Naive thymus-derived CD8-positive, alpha-beta T cell (primary cell): Measurements from ENCODE around the gene GPS2. TPM values are rescaled to one million over a fixed set of nuclear protein-coding genes. Genes with fewer than 3 reads are reported as not detected.
A peak's percentile ranks its signal among the peaks of the same experiment; 100 is the strongest.

Experiments used
- ATAC-seq, 2 donors: fragments of 150-1000 bp; cut with Tn5 transposase in 1 of 2; sonication (Bioruptor Pico), chemical (Tn5 transposase) in 1 of 2; 1 replicate in 1 of 2; 2 replicates in 1 of 2; pipeline ENCODE4 v1.10.0; 2021; ENCODE audit warnings: mild to moderate bottlenecking in 2 of 2, moderate library complexity in 2 of 2
- POLR2A ChIA-PET: fragments of 350-600 bp; sonication (Branson Sonifier 250); formaldehyde crosslinking; loops from one replicate; lab custom pipeline; 2021; ENCODE audit warnings: antibody characterized with exemption; lab: Charles Lee
- DNase-seq, 10 donors: peaks; one replicate each; pipeline versions ENCODE4 v3.0.0 to v3.0.0-alpha.2; 2020 to 2022
- H3K27ac Mint-ChIP-seq, 10 donors: one replicate each; pipeline ENCODE4 v1.8.0; 2020 to 2022; ENCODE audit warnings: mild to moderate bottlenecking in 10 of 10, mixed read lengths in 10 of 10, moderate library complexity in 4 of 10, inconsistent platforms in 1 of 10
- H3K27me3 Mint-ChIP-seq, 5 donors: one replicate each; pipeline ENCODE4 v1.8.0; 2021 to 2022; ENCODE audit warnings: mixed read lengths in 5 of 5
- H3K36me3 Mint-ChIP-seq, 3 donors: one replicate each; pipeline ENCODE4 v1.8.0; 2020 to 2022; ENCODE audit warnings: mixed read lengths in 3 of 3, mild to moderate bottlenecking in 2 of 3, inconsistent platforms in 1 of 3
- H3K4me1 Mint-ChIP-seq, 4 donors: one replicate each; pipeline ENCODE4 v1.8.0; 2021 to 2022; ENCODE audit warnings: mixed read lengths in 4 of 4
- H3K4me3 Mint-ChIP-seq, 10 donors: one replicate each; pipeline ENCODE4 v1.8.0; 2020 to 2022; ENCODE audit warnings: mild to moderate bottlenecking in 10 of 10, mixed read lengths in 10 of 10, moderate library complexity in 6 of 10, inconsistent platforms in 1 of 10
- H3K9me3 Mint-ChIP-seq, 9 donors: one replicate each; pipeline ENCODE4 v1.8.0; 2020 to 2022; ENCODE audit warnings: mixed read lengths in 9 of 9, mild to moderate bottlenecking in 3 of 9, inconsistent platforms in 1 of 9, moderate library complexity in 1 of 9
- polyA plus RNA-seq, 3 donors: library from polyadenylated mRNA; unstranded; fragments of 300-500 nt; fragmentation: Illumina TruSeq; gene quantifications; one replicate each; pipeline ENCODE4 v1.2.3, GENCODE V29; 2021
- total RNA-seq, 8 experiments: library from RNA in 2 of 8; stranded (reverse) in 2 of 8; gene quantifications; one replicate each; pipeline ENCODE4 v1.2.3 and lab custom pipeline; 2021 to 2026

Gene GPS2
- total and polyA plus RNA-seq, 5 experiments from 2014 or later: 75.7 to 147 (median 107) TPM

- peak; percentile 68 to 70 for ATAC-seq
- DNase-seq: peak; percentile 98 to 100 (median 100)
- no peaks in the 10 kb centered on the region for H3K9me3 Mint-ChIP-seq
- H3K4me3 Mint-ChIP-seq: peak within 1 kb of the TSS; percentile 90 to 99 (median 96)
- POLR2A ChIA-PET: interaction anchor here (0.7 to 14.2 kb wide), 4 partner anchors 8 to 852 kb away, joined by 4 to 168 read pairs (median 10); partner anchors contain the start of genes ACAP1, GPS2 and NEURL4
- H3K4me1 Mint-ChIP-seq: peaks cover 23 to 40% (median 37%) of the 10 kb centered on the region in 4 donors
- peak within 1 kb of the TSS; percentile 96 to 100 (median 99) for H3K27ac Mint-ChIP-seq
- H3K36me3 Mint-ChIP-seq: peaks cover 17 to 36% (median 24%) of the 10 kb centered on the region in 3 donors
- H3K27me3 Mint-ChIP-seq: peaks cover 0 to 4% (median 0%) of the 10 kb centered on the region in 5 donors
These were observed 8.1 kb downstream of the GPS2 start, which contains the start of gene EIF5A for GRCh38 chr17:7306911-7307685. Gene EIF5A, plus strand, starts transcription at chr17:7307628. Its CDS starts 2,008 bp downstream, at chr17:7309636.

- DNase-seq (no peak), ATAC-seq (no peak)
- Mint-ChIP-seq H3K27me3 (peaks cover 0 to 4% (median 3%) of the 10 kb centered on the region in 5 donors), H3K36me3 (peaks cover 2 to 8% (median 6%) of the 10 kb centered on the region in 3 donors), H3K4me1 (peaks cover 5 to 14% (median 9%) of the 10 kb centered on the region in 4 donors), H3K9me3 (no peaks in the 10 kb centered on the region), H3K4me3 (peak overlapping the region in 1 of 10 donors; percentile 28), H3K27ac (peak overlapping the region in 2 of 10 donors; percentile 13 to 57)
- POLR2A ChIA-PET: no interaction called here
These were observed 11.0 kb downstream of the GPS2 start for GRCh38 chr17:7304179-7304578.

GRCh38 chr17:7296189-7296861 lies 18.8 kb downstream of the GPS2 start:
- H3K36me3 Mint-ChIP-seq: no peaks in the 10 kb centered on the region
- no peaks in the 10 kb centered on the region for H3K9me3 Mint-ChIP-seq
- H3K27ac Mint-ChIP-seq: peak overlapping the region in 2 of 10 donors; percentile 46 to 67
- DNase-seq (peak; percentile 30 to 74 (median 58)), ATAC-seq (peak; percentile 11 to 21)
- H3K4me3 Mint-ChIP-seq: peak overlapping the region; percentile 16 to 96 (median 83)
- POLR2A ChIA-PET: interaction anchor here (0.6 to 2.0 kb wide), 17 partner anchors 9 to 250 kb away, joined by 3 to 12 read pairs (median 6); partner anchors contain the start of genes ACAP1, NEURL4 and SLC2A4
- peaks cover 10 to 24% (median 20%) of the 10 kb centered on the region in 4 donors for H3K4me1 Mint-ChIP-seq
- H3K27me3 Mint-ChIP-seq: peaks cover 0 to 19% (median 7%) of the 10 kb centered on the region in 5 donors

GRCh38 chr17:7295230-7296180 lies 19.7 kb downstream of the GPS2 start:
- H3K27ac Mint-ChIP-seq: peak overlapping the region in 4 of 10 donors; percentile 54 to 87 (median 68)
- H3K27me3 Mint-ChIP-seq: peaks cover 0 to 19% (median 7%) of the 10 kb centered on the region in 5 donors
- DNase-seq (no peak), ATAC-seq (peak; percentile 10 to 24)
- peak overlapping the region; percentile 75 to 96 (median 86) for H3K4me3 Mint-ChIP-seq
- peaks cover 10 to 24% (median 20%) of the 10 kb centered on the region in 4 donors for H3K4me1 Mint-ChIP-seq
- no peaks in the 10 kb centered on the region for H3K9me3 Mint-ChIP-seq
- POLR2A ChIA-PET: interaction anchor here (0.6 to 2.0 kb wide), 14 partner anchors 8 to 250 kb away, joined by 3 to 12 read pairs (median 6); partner anchors contain the start of genes ACAP1, NEURL4 and SLC2A4
- H3K36me3 Mint-ChIP-seq: no peaks in the 10 kb centered on the region

GRCh38 chr17:7294614-7295153 lies 20.5 kb downstream of the GPS2 start, which contains the start of gene YBX2:
Gene YBX2, minus strand, starts transcription at chr17:7294639. Its CDS starts 139 bp downstream, at chr17:7294500.
- peak within 1 kb of the TSS; percentile 75 to 96 (median 86) for H3K4me3 Mint-ChIP-seq
- ATAC-seq (peak; percentile 76), DNase-seq (peak; percentile 59 to 84 (median 62))
- no peaks in the 10 kb centered on the region for H3K36me3 Mint-ChIP-seq
- peaks cover 0 to 17% (median 4%) of the 10 kb centered on the region in 5 donors for H3K27me3 Mint-ChIP-seq
- H3K4me1 Mint-ChIP-seq: peaks cover 10 to 24% (median 20%) of the 10 kb centered on the region in 4 donors
- H3K9me3 Mint-ChIP-seq: no peaks in the 10 kb centered on the region
- POLR2A ChIA-PET: no interaction called here
- peak within 1 kb of the TSS in 6 of 10 donors; percentile 51 to 87 (median 63) for H3K27ac Mint-ChIP-seq

GRCh38 chr17:7293816-7294613 lies 21.1 kb downstream of the GPS2 start:
- Mint-ChIP-seq H3K27ac (peak overlapping the region in 4 of 10 donors; percentile 2 to 63 (median 52)), H3K36me3 (no peaks in the 10 kb centered on the region), H3K4me1 (peaks cover 10 to 24% (median 20%) of the 10 kb centered on the region in 4 donors), H3K27me3 (peaks cover 0 to 16% (median 4%) of the 10 kb centered on the region in 5 donors), H3K9me3 (no peaks in the 10 kb centered on the region), H3K4me3 (peak overlapping the region; percentile 56 to 86 (median 68))
- DNase-seq (peak in 4 of 10 donors; percentile 21 to 70 (median 34)), ATAC-seq (peak; percentile 16 to 41)
- POLR2A ChIA-PET: interaction anchor here (0.9 to 1.3 kb wide), 4 partner anchors 9 to 55 kb away, joined by 4 to 6 read pairs (median 6); partner anchors contain the start of genes GABARAP and PHF23

GRCh38 chr17:7293159-7293558 lies 22.0 kb downstream of the GPS2 start:
- Mint-ChIP-seq H3K4me3 (peak overlapping the region in 9 of 10 donors; percentile 12 to 72 (median 68)), H3K27me3 (peaks cover 0 to 16% (median 4%) of the 10 kb centered on the region in 5 donors), H3K27ac (peak overlapping the region in 3 of 10 donors; percentile 51 to 56 (median 54)), H3K36me3 (no peaks in the 10 kb centered on the region), H3K9me3 (no peaks in the 10 kb centered on the region), H3K4me1 (peaks cover 10 to 24% (median 20%) of the 10 kb centered on the region in 4 donors)
- ATAC-seq: no peak
- peak in 1 of 10 donors; percentile 47 for DNase-seq
- POLR2A ChIA-PET: interaction anchor here (0.5 to 1.3 kb wide), 6 partner anchors 9 to 107 kb away, joined by 3 to 6 read pairs (median 4); partner anchors contain the start of genes GABARAP and PHF23

- H3K4me1 Mint-ChIP-seq: peaks cover 10 to 24% (median 20%) of the 10 kb centered on the region in 4 donors
- no peaks in the 10 kb centered on the region for H3K36me3 Mint-ChIP-seq
- no peaks in the 10 kb centered on the region for H3K9me3 Mint-ChIP-seq
- peak overlapping the region in 1 of 10 donors; percentile 44 for H3K27ac Mint-ChIP-seq
- H3K27me3 Mint-ChIP-seq: peaks cover 0 to 18% (median 4%) of the 10 kb centered on the region in 5 donors
- no peak for ATAC-seq
- DNase-seq: no peak
- peak overlapping the region in 6 of 10 donors; percentile 6 to 67 (median 40) for H3K4me3 Mint-ChIP-seq
- POLR2A ChIA-PET: interaction anchor here (0.5 to 1.3 kb wide), 5 partner anchors 15 to 108 kb away, joined by 3 to 6 read pairs (median 3); partner anchors contain the start of genes GABARAP and PHF23
These were observed 22.4 kb downstream of the GPS2 start for GRCh38 chr17:7292729-7293128.

GRCh38 chr17:7292194-7292593 lies 23.0 kb downstream of the GPS2 start:
- Mint-ChIP-seq H3K36me3 (no peaks in the 10 kb centered on the region), H3K27ac (peak overlapping the region in 1 of 10 donors; percentile 56), H3K4me3 (no peak overlapping the region), H3K4me1 (peaks cover 10 to 24% (median 20%) of the 10 kb centered on the region in 4 donors), H3K27me3 (peaks cover 0 to 18% (median 4%) of the 10 kb centered on the region in 5 donors), H3K9me3 (no peaks in the 10 kb centered on the region)
- DNase-seq: no peak
- no peak for ATAC-seq
- POLR2A ChIA-PET: interaction anchor here (1.2 to 1.3 kb wide), 2 partner anchors 16 to 64 kb away, joined by 3 read pairs; no protein-coding TSS in a partner anchor

GRCh38 chr17:7290685-7291084 lies 24.5 kb downstream of the GPS2 start:
- Mint-ChIP-seq H3K4me3 (no peak overlapping the region), H3K27me3 (peaks cover 0 to 17% (median 3%) of the 10 kb centered on the region in 5 donors), H3K9me3 (no peaks in the 10 kb centered on the region), H3K27ac (no peak overlapping the region), H3K36me3 (no peaks in the 10 kb centered on the region), H3K4me1 (peaks cover 9 to 16% (median 12%) of the 10 kb centered on the region in 4 donors)
- POLR2A ChIA-PET: no interaction called here
- DNase-seq (no peak), ATAC-seq (no peak)
